ENCODE measurements around the gene VPS37C. TPM values are rescaled to one million over a fixed set of nuclear protein-coding genes. Genes with fewer than 3 reads are reported as not detected.

The VPS37C gene
- total and polyA plus RNA-seq, 9 of the 15 experiments (the other 6 are each of a cell fraction or from before 2014, with no cell fraction given) = 0.62 to 29.8 (median 11.5) TPM

DNA sequence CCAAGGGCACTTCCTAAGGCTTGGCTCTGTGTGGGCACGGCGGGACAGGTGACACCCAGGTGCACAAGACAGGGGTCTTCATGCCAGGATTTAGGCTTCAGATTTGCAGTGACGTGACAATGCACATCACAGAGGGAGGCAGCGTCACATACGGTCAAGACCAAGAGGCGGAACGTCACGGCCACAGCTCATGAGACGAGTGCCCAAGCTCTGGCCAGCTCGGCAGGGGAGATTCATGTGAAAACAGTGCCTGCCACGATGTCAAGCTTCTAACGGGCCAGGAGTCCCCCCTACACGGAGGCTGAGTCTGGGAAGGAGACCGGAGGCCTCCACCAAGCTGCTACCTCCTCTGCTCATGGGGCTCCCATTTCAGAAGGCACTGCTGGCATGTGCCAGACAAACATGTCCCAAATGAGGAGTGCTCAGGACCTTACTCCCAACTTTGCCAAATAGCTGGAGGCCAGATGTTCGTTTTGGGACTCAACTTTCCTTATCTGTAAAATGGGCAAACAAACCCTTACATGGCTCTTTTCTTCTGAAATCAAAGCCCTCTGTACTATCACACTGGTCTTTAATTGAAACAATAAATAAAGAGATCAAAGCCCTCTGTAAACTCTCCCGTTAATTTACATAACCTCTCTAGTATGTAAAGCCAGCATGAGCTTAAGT lies 16.6 kb downstream of the VPS37C start (continued):
- TF ChIP-seq ZNF12 (CRISPR knock-in tag; IDR thresholded peaks at IDR 0.05) = no peak
- 0 out of 4 replicates have a peak, but pooled peaks of 1 of the 2 experiments have one; percentile 18 for TF ChIP-seq RCOR1 (IDR thresholded peaks at IDR 0.05; ENCODE audit: borderline replicate concordance in 1 of 2, low read depth in 2 of 2, low read length in 2 of 2)
- no peak for TF ChIP-seq ZZZ3 (IDR thresholded peaks at IDR 0.05)
- no peak for TF ChIP-seq FOS (IDR thresholded peaks at IDR 0.05; ENCODE audit: extremely low read depth, insufficient read length)
- TF ChIP-seq RAD21 (CRISPR knock-in tag; conservative IDR thresholded peaks at IDR 0.05 in 1 of 2, IDR thresholded peaks at IDR 0.05 in 1 of 2) = no peak
- no peak for TF ChIP-seq HEY1 (CRISPR knock-in tag; IDR thresholded peaks at IDR 0.05; ENCODE audit: borderline replicate concordance)
- no peak for TF ChIP-seq SREBF2 (CRISPR knock-in tag; IDR thresholded peaks at IDR 0.05)
- no peak for TF ChIP-seq ZNF551 (CRISPR knock-in tag; IDR thresholded peaks at IDR 0.05)
- 0 out of 2 replicates have a peak, but pooled peaks have one; percentile 29 for TF ChIP-seq SMARCA5 (IDR thresholded peaks at IDR 0.05)
- TF ChIP-seq, protein P1, sequence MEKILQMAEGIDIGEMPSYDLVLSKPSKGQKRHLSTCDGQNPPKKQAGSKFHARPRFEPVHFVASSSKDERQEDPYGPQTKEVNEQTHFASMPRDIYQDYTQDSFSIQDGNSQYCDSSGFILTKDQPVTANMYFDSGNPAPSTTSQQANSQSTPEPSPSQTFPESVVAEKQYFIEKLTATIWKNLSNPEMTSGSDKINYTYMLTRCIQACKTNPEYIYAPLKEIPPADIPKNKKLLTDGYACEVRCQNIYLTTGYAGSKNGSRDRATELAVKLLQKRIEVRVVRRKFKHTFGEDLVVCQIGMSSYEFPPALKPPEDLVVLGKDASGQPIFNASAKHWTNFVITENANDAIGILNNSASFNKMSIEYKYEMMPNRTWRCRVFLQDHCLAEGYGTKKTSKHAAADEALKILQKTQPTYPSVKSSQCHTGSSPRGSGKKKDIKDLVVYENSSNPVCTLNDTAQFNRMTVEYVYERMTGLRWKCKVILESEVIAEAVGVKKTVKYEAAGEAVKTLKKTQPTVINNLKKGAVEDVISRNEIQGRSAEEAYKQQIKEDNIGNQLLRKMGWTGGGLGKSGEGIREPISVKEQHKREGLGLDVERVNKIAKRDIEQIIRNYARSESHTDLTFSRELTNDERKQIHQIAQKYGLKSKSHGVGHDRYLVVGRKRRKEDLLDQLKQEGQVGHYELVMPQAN (IDR thresholded peaks at IDR 0.05; ENCODE audit: borderline replicate concordance) = no peak
